HG03066 (cell line): ENCODE results near the gene HLCS.

ENCODE experiments used
- ATAC-seq: cut with Tn5 transposase; IDR thresholded peaks from one replicate; pipeline ENCODE4 v1.9.1; 2021; ENCODE audit warnings: low read depth; ENCODE audit not compliant: unreplicated experiment

Gene HLCS

DNA sequence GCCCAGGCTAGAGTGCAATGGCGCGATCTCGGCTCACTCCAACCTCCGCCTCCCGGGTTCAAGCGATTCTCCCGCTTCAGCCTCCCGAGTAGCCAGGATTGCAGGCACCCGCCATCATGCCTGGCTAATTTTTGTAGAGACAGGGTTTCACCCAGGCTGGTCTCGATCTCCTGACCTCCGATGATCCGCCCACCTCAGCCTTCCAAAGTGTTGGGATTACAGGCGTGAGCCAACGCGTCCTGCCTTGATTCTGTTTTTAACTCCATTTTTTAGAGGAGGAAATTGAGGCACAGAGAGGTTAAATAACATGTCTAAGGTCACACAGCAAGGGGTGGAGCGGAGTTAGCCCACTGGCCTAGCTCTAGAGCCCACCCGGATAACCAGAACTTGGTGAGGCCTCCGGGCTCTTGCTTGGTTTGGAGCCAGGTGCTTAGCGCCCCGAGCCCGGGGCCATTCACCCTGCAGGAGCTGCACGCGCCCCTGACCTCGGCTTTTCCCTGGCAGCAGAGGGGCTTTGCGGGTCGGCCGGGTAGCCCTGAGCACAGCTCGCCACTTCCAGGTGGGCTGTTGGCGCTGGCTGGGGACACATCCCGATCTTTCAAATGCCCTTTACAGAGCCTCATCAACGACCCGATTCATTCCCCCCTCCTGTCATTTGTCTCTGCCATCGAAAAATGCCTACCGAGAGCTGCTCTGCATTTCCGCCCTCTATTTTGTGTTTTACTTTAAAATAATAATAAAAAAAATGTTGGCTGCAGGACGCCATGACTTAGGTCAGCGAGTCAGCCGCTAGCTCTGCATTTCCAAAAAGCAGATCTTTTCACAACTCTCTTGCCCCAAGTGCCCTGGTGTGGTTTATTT, 256.4 kb downstream of the HLCS start:
- no peak for ATAC-seq

DNA sequence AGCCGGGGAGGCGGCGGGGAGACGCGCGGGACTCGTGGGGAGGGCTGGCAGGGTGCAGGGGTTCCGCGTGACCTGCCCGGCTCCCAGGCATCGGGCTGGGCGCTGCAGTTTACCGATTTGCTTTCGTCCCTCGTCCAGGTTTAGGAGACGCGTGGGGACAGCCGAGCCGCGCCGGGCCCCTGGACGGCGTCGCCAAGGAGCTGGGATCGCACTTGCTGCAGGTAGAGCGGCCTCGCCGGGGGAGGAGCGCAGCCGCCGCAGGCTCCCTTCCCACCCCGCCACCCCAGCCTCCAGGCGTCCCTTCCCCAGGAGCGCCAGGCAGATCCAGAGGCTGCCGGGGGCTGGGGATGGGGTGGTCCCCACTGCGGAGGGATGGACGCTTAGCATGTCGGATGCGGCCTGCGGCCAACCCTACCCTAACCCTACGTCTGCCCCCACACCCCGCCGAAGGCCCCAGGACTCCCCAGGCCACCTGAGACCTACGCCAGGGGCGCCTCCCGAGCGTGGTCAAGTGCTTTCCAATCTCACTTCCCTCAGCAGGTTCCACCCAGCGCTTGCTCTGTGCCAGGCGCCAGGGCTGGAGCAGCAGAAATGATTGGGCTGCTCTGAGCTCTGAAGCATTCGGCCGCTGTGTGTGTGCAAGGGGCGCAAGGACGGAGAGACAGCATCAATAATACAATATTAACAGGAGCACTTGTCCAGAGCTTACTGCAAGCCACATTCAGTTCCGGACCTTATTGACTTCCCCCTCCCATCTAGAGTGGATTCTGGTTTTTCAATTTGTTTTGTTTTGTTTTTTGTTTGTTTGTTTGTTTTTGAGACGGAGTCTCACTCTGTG, 257.2 kb downstream of the HLCS start:
- ATAC-seq, result no peak

DNA sequence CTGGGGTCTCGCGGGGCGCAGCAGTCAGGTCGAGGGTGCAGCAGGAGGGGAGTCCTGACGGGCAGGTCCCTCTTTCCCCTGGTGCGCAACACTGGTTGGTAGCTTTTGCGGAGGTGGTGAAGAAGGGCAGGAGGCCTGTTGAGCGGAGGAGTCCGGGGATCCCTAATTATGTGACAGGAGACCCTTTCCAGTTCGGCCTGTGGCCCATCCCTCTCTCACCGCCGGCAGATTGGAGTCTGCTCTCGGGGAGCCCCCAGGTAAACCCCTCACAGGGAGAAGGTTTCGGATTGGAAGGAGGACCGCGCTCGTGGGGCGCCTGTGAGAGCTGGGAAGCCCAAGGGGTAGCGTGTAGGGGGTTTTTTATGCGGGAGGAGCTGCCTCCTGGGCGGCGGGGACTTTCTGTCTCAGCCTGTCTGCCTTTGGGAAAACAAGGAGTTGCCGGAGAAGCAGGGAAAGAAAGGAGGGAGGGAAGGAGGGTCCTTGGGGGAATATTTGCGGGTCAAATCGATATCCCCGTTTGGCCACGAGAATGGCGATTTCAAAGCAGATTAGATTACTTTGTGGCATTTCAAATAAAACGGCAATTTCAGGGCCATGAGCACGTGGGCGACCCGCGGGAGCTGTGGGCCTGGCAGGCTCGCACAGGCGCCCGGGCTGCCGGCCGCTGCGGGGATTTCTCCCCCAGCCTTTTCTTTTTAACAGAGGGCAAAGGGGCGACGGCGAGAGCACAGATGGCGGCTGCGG, 258.0 kb downstream of the HLCS start:
- no peak for ATAC-seq

DNA sequence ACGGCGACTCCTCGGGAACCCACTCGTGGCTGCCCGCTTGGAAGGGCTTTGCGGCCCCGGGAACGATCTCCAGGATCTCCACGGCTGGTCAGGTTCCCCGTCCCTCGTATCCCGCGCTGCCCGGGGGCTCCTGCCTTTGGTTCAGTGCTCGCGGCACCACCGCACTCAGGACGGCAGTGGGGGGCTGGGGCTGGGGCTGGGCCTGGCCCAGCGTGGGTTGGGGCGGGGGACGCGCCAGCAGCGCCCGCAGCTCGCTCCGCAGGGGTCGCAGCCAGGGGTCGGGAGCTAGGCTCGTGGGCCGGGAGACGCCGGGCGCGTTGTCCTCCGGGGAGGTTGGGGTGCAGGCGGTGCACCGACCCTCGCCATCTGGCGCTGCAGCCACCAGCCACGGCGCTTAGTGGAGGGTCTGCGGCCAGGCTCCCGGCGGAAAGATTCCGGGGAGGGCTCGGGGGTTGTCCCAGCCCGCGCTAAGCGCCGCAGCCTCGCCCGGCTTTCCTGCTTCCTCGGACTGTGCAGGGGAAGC, 258.6 kb downstream of the HLCS start:
- ATAC-seq, result no peak

DNA sequence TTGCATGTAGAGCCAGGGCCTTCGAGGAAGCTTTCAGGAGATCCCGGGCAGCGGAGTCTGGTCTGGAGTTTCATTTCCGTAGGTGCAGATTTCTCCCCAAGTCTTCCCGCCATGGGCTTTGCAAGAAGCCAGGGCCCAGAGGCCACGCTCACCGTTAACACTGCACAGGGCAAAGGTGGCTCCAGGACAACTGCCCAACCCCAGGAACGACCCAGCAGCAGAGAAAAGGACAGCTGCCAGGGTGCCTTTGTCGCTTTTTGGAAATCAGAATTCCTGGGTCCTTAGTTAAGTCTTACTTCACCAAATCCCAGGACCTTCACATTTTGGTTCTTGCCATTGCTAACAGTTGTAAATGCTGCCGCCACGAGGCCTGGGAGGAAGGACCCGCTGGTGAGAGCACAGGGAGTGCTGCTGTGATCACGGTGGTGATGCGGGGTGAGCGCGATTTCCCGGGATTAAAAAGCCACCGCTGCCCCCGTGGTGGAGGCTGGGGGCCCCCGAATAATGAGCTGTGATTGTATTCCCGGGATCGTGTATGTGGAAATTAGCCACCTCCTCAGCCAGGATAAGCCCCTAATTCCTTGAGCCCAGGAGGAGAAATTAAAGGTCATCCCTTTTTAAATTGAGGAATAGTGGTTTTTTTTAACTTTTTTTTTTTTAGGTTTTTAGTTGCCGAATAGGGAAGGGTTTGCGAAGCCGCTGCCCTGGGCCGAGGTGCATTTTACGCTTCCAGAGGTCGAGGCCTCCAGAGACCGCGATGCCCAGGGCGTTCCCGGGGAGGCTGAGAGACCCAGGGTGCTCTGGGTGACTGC, 259.3 kb downstream of the HLCS start:
- no peak for ATAC-seq

GRCh38 chr21:36706482-36706852, 260.0 kb downstream of the HLCS start:
- no peak for ATAC-seq

DNA sequence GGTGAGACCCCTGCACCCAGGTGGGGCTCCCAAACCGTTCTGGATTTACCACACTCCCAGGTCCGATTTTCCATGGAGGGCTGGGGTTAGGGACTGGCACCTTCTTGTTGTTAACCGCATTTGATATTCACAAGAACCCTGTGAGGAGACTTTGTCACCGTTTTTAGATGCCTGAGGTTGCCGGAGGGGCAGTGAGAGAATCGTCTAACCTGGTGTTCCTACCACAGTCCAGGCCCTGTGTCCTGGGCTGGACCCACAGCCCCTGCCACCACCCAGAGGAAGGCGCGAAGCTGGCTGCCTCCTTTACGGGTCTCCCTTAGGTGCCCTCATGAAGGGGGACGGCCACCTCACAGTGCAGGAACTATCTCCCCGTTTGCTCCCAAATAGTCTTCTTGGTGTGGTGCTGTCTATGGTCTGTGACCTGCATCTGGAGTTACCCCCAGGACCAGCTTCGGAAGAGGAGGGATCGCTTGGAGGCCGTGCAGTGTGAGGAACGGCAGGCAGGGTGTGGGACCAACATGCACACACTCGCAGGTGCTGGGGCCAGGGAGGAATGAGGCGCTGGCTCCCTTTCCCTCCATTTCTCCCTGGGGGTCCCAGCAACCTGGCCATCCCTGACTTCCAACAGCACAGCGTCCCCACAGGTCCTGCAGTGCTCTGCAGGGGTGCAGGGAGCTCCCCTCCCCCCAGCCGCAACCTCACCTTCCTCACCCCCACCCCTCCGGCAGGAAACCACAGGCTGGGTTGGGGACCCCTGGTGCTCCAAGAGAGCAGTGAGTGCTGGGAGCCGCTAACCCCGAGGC, 260.6 kb downstream of the HLCS start:
- no peak for ATAC-seq

DNA sequence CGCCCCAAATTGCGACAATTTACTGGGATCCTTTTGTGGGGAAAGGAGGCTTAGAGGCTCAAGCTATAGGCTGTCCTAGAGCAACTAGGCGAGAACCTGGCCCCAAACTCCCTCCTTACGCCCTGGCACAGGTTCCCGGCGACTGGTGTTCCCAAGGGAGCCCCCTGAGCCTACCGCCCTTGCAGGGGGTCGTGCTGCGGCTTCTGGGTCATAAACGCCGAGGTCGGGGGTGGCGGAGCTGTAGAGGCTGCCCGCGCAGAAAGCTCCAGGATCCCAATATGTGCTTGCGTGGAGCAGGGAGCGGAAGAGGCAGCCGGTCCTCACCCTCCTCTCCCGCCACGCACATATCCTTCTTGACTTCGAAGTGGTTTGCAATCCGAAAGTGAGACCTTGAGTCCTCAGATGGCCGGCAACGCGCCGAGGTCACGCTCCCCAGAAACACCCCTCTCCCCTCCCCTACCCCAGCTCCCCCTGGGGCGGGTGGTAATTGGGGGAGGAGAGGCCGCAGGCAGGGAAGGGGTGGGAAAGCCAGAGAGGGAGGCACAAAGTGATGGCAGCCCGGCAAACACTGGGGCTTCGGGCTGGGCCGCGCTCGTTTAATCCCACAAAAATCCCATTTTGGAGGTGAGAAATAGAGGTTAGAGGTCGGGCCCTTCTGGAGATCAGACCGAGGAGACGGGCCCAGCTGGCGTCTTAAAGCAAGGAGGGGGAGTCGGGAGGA, 261.4 kb downstream of the HLCS start:
- ATAC-seq, result no peak

GRCh38 chr21:36704281-36704957, 262.1 kb downstream of the HLCS start:
- ATAC-seq, result no peak

GRCh38 chr21:36703626-36704280, 262.7 kb downstream of the HLCS start:
- no peak for ATAC-seq

DNA sequence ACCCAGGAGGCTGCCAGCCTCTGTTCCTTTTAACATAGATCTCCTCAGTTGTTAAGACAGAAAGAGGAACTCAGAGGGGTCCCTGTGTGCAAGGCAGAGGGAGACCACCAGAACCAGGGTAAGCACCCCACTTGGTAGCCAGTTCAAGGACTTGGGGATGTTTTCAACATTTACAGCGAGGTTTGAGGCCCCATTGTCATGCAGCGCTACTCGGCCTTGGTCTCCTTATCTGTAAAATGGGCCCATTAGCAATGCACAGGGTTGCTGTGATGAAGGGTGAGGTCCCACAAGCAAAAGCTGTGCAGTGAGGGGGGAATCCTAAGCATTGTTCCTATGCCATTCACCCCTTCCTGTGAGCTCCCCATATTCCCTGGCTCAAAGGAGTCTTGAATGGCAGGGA, 263.3 kb downstream of the HLCS start:
- ATAC-seq, result no peak

DNA sequence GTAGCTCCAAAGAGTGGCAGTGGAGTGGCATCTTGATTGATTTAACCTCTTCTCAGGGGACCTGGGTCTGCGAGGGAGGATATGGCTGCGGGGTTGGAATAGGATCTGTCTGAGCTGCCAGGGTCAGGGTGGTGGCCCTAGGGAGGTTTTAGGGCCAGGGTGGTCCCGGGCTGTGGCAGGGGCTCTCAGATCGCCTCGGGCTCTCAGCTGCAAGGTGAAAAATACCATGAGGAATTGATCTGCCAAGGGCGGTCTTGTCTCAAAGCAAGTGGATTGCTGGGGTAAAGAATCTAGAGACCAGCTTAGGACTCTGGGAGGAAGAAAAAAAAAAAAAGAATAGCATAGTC, 263.9 kb downstream of the HLCS start:
- no peak for ATAC-seq

DNA sequence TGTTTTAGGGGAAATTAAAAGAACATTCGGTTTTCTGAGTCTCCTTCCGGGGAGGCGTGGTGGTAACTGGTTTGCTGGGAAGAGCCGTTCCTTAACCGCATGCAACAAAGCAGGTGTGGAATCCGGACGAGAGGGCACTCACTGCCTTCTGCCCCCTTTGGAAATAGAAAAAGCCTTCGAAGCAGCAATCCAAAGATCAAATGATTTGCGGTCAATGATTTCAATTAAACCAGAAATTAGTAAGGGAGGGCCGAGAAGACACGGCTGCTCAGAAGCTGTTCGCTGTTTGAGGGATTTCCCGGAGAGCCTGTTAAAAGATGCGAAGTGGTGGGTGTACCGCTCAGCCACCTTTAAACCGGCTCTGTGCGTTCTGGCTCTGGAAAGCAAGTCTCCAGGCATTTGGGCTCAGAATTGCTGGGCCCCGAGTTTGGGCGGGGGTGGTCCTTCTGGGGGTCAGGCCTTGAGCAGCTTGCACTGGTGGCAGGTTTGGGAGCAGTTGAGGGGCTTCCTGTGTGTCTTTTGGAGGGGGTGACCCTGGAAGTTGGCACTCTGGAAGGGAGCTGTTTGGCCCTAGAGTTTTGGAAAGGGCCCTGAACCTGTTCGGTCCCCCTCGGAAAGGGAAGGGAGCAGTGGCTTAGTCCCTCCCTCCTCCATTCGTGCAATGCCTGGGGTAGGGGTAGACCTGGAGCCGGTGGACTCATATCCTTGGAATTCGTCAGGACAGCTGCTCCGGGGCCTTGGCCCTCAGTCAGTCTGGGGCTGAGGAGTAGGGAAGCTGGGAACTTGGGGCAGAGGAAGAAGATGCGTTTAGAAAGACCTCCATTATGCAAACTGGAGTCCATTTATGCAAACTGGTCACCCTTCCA, 264.5 kb downstream of the HLCS start:
- ATAC-seq, result no peak

DNA sequence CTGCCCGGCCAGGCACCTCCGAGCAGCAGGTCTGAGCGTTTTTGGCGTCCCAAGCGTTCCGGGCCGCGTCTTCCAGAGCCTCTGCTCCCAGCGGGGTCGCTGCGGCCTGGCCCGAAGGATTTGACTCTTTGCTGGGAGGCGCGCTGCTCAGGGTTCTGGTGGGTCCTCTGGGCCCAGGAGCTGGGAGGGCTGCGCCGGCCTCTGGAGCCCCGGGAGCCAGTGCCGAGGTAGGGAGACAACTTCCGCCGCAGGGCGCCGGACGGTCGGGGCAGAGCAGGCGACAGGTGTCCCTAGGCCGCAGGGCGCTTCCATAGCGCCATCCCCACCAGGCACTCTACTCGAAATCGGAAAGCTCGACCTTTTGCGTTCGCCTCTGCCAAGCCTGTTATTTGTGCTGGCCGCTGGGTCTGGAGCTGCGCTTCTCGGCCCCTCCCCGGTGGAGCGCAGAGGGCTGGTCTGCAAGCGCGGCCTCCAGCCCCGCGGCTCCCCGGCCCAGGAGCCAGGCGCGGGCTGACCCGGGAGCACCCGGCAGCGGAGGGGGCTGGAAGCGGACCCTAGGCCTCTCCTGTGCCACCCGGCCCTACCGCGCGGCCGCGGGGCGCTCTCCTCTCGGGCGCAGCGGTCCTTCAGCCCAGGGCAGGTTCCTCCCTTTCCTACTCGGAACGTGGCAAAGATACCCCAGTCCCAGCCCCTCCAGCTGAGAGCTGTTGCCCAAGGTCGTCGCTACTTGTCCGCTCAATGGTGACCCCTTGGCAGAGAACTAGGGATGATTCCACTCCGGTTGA, 265.3 kb downstream of the HLCS start:
- no peak for ATAC-seq
